ENCODE measurements around the gene ATG9A. TPM values are rescaled to one million over a fixed set of nuclear protein-coding genes. Genes with fewer than 3 reads are reported as not detected.

The ATG9A gene
- total and polyA plus RNA-seq, 9 of the 15 experiments (the other 6 are each of a cell fraction or from before 2014, with no cell fraction given) = 0.25 to 65.6 (median 23.4) TPM

DNA sequence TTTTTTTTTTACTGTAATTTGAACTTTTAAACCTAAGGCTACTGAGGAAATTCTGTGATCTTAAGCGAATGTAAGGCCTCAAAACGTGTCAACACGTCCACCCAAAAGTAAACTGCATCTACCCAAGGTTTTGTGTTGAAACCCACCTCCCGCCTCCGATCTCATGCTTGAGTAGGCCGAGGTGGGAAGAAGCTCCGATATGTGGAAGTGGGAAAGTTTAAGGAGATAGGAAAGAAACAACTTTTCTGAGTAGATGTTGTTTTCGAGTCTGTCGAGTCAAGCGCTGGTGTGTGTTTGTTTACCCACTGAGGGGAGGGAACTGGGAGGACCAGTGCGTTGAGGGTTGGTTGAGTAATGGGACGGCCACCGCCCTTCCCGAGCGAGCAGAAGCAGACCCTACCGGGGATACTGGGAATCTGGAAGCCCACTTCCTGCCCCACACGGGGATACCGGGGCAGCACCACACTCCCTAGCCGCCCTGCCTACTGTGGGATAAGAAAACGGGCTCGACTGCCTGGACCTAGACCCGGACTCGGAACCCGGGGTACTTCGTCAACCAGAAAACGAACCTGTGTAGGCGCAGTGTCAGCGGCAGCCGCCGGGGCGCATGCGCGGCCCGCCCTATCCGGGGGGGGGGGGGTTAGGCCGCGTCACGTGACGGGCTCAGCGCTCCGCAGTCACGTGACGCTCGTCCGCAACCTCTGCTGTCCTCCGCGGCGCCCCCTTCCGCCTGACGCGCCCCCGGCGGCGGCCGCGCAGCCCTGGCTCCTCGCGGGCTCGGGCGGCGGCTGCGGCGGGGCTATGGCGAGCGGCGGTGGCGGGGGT is 51.7 kb downstream of the ATG9A start, which contains the start of gene RETREG2 (continued):
- TF ChIP-seq, protein P1, sequence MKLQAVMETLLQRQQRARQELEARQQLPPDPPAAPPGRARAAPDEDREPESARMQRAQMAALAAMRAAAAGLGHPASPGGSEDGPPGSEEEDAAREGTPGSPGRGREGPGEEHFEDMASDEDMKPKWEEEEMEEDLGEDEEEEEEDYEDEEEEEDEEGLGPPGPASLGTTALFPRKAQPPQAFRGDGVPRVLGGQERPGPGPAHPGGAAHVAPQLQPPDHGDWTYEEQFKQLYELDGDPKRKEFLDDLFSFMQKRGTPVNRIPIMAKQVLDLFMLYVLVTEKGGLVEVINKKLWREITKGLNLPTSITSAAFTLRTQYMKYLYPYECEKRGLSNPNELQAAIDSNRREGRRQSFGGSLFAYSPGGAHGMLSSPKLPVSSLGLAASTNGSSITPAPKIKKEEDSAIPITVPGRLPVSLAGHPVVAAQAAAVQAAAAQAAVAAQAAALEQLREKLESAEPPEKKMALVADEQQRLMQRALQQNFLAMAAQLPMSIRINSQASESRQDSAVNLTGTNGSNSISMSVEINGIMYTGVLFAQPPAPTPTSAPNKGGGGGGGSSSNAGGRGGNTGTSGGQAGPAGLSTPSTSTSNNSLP (IDR thresholded peaks at IDR 0.05; ENCODE audit: borderline replicate concordance, low read depth, low read length) = no peak
- TF ChIP-seq, protein P2, sequence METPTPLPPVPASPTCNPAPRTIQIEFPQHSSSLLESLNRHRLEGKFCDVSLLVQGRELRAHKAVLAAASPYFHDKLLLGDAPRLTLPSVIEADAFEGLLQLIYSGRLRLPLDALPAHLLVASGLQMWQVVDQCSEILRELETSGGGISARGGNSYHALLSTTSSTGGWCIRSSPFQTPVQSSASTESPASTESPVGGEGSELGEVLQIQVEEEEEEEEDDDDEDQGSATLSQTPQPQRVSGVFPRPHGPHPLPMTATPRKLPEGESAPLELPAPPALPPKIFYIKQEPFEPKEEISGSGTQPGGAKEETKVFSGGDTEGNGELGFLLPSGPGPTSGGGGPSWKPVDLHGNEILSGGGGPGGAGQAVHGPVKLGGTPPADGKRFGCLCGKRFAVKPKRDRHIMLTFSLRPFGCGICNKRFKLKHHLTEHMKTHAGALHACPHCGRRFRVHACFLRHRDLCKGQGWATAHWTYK (CRISPR knock-in tag; IDR thresholded peaks at IDR 0.05) = no peak
- no peak for TF ChIP-seq STAT5A (IDR thresholded peaks at IDR 0.05; ENCODE audit: borderline replicate concordance, low read length)
- TF ChIP-seq ZSCAN29 (IDR thresholded peaks at IDR 0.05) = no peak
- TF ChIP-seq ZBTB17 (CRISPR knock-in tag; IDR thresholded peaks at IDR 0.05) = no peak
- TF ChIP-seq SNIP1 (IDR thresholded peaks at IDR 0.05; ENCODE audit: low read depth) = no peak
- 0 out of 2 replicates have a peak, but pooled peaks have one; percentile 33 for TF ChIP-seq ERF (CRISPR knock-in tag; IDR thresholded peaks at IDR 0.05)
- TF ChIP-seq KLF16 (IDR thresholded peaks at IDR 0.05) = no peak
- TF ChIP-seq, protein P3, sequence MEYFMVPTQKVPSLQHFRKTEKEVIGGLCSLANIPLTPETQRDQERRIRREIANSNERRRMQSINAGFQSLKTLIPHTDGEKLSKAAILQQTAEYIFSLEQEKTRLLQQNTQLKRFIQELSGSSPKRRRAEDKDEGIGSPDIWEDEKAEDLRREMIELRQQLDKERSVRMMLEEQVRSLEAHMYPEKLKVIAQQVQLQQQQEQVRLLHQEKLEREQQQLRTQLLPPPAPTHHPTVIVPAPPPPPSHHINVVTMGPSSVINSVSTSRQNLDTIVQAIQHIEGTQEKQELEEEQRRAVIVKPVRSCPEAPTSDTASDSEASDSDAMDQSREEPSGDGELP (CRISPR knock-in tag; IDR thresholded peaks at IDR 0.05; ENCODE audit: borderline replicate concordance) = peak; percentile 19; the same call in 1 of the 2 replicates
- no peak for TF ChIP-seq ZNF354B (CRISPR knock-in tag; IDR thresholded peaks at IDR 0.05)
- TF ChIP-seq, protein P4, sequence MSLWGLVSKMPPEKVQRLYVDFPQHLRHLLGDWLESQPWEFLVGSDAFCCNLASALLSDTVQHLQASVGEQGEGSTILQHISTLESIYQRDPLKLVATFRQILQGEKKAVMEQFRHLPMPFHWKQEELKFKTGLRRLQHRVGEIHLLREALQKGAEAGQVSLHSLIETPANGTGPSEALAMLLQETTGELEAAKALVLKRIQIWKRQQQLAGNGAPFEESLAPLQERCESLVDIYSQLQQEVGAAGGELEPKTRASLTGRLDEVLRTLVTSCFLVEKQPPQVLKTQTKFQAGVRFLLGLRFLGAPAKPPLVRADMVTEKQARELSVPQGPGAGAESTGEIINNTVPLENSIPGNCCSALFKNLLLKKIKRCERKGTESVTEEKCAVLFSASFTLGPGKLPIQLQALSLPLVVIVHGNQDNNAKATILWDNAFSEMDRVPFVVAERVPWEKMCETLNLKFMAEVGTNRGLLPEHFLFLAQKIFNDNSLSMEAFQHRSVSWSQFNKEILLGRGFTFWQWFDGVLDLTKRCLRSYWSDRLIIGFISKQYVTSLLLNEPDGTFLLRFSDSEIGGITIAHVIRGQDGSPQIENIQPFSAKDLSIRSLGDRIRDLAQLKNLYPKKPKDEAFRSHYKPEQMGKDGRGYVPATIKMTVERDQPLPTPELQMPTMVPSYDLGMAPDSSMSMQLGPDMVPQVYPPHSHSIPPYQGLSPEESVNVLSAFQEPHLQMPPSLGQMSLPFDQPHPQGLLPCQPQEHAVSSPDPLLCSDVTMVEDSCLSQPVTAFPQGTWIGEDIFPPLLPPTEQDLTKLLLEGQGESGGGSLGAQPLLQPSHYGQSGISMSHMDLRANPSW (CRISPR knock-in tag; IDR thresholded peaks at IDR 0.05) = no peak
- no peak for TF ChIP-seq ZNF324 (CRISPR knock-in tag; IDR thresholded peaks at IDR 0.05)
- TF ChIP-seq, protein P5, sequence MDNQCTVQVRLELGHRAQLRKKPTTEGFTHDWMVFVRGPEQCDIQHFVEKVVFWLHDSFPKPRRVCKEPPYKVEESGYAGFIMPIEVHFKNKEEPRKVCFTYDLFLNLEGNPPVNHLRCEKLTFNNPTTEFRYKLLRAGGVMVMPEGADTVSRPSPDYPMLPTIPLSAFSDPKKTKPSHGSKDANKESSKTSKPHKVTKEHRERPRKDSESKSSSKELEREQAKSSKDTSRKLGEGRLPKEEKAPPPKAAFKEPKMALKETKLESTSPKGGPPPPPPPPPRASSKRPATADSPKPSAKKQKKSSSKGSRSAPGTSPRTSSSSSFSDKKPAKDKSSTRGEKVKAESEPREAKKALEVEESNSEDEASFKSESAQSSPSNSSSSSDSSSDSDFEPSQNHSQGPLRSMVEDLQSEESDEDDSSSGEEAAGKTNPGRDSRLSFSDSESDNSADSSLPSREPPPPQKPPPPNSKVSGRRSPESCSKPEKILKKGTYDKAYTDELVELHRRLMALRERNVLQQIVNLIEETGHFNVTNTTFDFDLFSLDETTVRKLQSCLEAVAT (IDR thresholded peaks at IDR 0.05) = peak in 1 of 2 experiments; percentile 75; a peak in 1 of 4 replicates
- TF ChIP-seq, protein P6, sequence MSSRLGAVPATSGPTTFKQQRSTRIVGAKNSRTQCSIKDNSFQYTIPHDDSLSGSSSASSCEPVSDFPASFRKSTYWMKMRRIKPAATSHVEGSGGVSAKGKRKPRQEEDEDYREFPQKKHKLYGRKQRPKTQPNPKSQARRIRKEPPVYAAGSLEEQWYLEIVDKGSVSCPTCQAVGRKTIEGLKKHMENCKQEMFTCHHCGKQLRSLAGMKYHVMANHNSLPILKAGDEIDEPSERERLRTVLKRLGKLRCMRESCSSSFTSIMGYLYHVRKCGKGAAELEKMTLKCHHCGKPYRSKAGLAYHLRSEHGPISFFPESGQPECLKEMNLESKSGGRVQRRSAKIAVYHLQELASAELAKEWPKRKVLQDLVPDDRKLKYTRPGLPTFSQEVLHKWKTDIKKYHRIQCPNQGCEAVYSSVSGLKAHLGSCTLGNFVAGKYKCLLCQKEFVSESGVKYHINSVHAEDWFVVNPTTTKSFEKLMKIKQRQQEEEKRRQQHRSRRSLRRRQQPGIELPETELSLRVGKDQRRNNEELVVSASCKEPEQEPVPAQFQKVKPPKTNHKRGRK (tag; IDR thresholded peaks at IDR 0.05) = no peak
- no peak for TF ChIP-seq ZNF707 (CRISPR knock-in tag; conservative IDR thresholded peaks at IDR 0.05)
- no peak for TF ChIP-seq KAT7 (CRISPR knock-in tag; IDR thresholded peaks at IDR 0.05; ENCODE audit: borderline replicate concordance)
- no peak for TF ChIP-seq ZFP30 (CRISPR knock-in tag; IDR thresholded peaks at IDR 0.05; ENCODE audit: borderline replicate concordance)
